SW 1271 (cell line): ENCODE results near the gene CLMN.
"Not testable (repeated sequence)": the region's sequence is repeated elsewhere in the genome, so short reads cannot be mapped to it uniquely, and the experiment has no call there.

Source experiments
- DNase-seq, 2 experiments: peaks; one replicate each; lab custom pipeline; 2025; lab: John Stamatoyannopoulos, UW

The CLMN gene

DNA sequence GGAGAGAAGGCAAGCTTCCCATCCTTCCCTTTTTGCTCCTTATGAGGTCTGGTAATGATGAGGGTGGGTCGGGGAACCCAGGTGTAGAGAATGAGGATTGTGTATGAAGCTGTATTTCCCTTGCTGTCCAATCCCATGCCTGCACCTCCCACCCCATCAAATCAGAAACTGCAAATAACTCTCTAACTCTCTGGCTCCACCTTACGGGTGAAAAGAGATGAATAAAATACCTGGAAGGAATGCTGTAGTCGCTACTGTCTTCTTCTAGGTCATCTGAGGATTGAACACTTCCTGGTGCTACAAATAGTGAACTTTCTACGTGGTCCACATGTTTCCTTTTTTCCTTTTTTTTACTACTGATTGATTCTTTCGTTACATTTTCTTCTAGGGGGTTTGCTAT, 123.4 kb downstream of the CLMN start:
- DNase-seq, result no peak

DNA sequence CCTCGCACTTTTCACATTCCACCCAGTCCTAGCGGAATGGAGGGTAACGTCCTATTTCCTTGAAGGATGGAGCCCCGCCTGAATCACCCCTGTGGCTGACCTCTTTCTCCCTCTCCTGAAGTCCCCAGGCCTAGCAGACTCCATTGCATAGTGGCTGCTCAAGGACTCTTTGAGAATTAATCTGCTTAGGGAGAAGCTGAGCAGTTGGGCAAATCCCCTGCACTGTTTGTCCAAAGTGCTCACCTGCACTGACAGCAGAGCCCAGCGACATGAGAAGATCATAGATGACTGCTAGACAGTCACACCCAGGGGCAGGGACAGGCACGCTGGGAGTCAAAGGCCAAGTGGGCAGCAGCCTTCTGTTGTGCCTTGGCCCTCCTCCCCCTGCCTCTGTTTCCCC, 124.7 kb downstream of the CLMN start:
- no peak for DNase-seq

DNA sequence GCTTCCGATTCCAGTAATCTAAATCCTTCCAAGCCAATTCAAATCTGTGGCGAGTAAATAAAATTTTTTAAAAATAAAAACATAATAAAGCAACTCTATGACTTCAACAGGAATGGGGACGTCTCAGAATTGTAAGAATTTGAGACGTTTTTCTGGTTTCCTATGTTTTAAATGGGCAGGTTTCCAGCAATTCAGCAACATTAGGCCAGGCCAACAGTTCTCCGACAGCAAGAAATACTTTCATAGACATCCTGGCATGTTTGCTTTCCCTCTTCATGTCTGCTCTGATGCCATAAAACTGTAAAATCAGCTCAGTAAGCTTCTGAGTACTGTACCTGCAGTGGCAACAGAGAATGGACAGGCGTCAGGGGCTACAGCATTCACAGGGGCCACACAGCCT, 126.6 kb downstream of the CLMN start:
- DNase-seq, result no peak

DNA sequence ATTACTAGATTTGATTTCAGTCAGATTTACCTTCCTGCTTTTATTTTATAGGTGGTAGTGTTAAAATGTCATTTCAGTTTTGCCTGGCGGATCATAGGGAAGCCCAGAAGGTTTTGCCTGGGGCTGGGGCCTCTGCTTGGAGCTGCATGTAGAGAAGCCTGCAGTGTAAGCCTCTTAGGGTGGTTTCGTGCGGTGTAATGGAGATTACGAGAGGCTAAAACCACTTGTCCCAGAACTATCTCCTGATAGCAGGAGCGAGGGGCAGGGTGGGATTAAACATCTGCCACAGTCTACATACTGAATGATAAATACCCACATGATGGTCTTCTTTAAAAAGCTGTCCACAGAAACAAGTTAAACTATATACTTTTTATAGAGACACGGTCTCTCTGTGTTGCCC, 127.4 kb downstream of the CLMN start:
- no peak for DNase-seq

DNA sequence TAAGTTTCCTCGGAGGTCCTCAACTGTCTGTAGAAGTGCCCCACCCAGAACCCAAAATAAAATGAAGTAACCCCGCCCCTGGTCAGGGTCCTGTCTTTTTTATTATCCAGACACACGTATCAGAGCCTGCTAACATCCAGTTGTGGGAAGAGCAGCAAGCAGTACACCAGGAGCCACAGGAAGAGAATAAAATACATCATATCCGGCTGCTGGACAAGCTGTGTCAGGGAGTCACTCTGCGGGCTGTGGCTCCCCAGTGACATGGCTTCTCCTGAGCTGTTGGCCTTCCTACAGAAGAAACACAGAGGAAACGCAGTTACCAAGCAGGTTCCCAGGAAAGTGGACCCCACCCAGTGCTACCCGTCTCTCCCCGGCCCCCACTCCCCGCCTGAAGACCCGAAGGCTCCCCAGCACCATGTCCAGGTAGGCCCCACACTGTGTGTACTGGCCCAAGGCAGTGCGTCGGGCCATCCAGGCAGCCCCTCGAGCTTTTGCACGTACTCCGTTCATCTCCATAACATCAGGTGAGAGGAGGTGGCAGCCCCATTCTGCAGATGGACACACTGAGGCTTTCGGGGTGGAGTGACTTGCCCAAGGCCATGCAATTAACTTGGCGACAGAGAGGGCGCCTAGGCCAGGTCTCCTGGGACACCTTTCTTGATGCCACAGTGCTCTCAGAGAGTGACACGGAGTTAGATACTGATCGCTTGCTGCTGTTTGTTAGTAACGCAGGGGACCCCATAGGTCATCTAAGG, 128.1 kb downstream of the CLMN start:
- DNase-seq, result no peak

DNA sequence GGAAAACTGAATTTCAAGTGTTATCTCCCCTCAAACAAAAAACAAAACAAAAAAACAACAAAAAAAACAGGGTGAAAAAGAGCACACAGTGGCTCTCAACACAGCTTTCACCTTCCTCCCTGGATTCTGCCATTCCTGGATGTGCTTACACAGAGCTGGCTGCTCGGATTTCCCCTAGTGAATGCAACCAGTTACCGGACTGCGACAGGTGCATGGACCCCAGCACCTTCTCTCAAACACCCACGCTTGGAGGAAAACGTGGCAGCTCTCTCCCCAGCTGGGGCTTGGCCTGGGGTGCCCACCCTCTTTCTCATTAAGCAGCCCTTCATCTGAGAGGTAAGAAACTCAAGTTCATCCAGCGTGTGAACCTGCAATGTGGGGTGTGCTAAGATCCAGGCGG, 128.9 kb downstream of the CLMN start:
- DNase-seq, result no peak

DNA sequence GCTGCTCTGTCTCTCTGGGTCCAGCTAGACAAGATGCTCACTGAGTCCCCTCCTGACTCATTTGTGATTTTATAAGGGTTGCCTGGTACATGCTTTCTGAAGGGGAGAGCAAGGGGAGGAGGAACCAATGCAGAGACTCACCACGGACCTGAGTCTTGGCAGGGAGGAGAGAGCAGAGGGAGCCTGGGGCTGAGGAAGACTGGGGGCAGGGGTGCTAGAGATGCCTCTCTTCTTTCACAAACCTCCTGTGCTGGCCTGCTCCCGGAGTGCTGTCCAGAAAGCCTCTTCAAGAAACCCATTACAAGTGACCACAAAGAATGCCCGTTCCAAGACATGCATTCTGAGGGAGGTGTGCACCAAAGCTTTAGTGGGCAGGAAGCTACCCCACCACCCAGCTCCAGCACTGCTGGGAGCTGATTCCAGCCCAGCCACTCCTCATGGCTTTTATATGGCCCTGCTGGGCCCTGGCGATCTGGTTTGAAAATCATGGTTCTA, 129.3 kb downstream of the CLMN start:
- no peak for DNase-seq

DNA sequence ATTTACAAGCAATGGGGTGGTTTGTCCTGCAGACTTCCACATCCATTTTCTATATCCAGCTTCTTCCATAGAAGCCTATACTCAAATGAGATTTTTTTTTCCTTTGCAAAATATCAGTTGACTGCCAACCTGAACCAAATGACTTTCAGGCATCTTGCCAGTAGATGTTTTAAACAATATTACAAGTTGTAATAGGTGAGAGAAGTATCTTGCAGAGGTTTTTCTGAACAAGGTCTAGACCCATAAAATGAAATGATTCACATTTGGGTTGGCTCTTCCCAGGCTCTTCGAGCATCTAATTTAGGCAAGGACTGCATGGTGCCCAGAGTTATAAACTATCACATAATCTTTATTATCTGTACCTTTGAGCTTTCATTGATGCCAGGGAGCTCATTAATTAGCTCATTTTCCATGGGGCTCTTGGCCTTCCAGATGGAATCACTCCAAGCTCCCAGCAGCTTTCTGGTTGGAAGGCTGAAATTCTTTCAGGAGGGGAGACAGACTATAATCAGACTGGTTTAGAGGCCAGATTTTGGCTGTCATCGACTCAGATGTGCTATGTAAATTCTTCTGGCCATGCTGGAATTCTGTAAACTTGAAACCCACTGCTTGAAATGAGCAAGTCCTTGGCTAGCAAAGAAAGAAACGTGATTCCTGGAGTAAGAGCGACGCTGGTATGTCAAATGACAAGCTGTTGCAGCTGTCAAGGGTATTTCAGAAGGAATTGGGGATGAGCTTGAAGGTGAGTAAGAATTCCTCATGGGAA, 130.2 kb downstream of the CLMN start:
- no peak for DNase-seq

DNA sequence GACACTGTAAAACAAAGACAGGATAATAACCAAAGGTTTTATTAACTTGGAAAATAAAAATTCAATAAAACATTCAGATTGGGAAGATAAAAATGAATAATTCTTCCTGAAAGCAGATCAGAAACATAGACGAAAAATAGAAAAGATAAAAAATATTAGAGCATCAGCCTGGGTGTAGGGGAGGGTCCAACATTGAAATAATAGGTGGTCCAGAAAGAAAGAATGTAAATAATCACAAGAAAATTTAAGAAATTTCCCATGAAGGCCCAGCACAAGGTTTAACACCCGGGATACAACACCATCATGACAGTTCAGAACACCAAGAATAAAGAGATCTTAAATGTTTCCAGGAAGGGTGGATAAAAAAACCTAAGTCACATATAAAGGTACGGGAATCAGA, 131.3 kb downstream of the CLMN start:
- DNase-seq, result no peak

DNA sequence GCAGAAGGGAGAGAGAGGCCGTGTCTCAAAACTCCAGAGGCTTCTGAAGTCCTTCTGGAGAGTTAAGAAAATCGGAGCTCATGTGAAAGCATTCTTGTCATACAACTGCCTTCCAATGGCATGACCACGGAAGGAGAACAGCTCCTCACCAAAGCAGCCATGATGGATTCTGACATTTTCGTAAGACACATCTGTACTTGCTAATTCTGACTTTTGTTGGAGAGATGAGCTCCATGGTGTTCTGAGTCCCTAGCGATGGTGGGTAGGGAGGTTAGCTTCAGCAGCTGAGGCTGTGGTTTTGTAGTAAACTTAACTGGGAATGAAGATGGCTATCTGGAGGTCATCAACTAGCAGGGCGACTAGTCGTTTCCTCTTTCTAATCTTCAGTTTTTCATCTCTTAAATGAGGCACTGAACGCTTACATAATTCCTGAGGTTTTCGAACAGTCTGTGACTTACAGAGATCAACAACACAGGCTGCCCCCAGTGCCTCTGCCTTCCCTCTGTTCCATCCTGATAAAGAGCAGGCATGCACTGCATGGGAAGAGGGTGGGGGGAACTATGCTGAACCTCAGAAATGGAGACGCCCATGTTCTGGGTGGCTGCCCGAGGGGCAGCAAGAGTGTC, 133.8 kb downstream of the CLMN start:
- no peak for DNase-seq

DNA sequence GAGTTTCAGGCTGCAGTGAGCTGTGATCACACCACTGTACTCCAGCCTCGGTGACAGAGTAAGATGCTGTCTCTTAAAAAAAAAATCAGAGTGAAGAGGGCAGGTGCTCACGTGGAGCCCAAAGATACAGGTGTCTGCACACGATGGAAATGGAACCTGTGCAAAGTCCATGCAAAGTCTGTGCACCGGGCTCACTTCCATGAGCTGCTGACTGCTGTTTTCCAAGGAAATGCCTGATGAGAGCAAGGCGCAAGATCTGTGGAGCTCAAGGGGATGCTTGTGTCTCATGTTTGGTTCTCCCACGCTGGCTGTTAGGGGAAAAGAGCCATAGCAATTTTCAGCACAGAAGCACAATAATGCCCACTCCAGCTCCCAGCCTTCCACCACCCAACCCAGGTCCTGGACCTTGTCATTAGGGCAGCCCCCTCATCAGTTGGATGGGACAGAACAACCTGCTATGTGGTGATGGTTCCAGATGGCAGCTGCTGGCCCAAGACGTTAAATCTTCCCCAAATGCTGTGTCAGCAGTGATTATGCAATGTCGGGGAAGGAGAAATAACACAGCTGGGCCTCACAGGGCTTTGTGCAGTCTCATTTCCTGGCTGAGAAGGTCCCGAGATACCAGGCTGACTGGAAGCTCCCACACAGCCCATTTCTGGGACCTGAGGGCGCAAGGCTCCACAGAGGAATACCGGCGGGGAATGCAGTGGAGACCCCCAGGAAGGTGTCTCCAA, 134.5 kb downstream of the CLMN start:
- DNase-seq, result no peak

DNA sequence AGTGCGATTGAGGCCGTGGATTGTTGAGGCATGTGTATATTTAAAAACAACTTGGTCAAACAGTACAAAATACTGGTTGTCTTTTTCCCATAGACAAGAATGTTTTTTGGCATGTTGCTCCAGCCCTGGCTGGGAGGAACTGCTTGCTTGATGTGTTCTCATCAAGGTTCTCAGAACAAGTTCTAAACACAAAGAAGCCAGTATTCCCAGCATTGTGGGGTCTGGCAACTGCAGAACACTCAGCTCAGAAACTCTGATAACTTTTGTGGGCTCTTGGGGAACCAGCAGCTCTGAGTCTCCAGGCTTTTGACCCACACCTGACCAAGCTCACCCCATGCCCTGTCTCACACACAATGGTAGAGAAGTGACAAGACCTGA, 135.3 kb downstream of the CLMN start:
- no peak for DNase-seq

DNA sequence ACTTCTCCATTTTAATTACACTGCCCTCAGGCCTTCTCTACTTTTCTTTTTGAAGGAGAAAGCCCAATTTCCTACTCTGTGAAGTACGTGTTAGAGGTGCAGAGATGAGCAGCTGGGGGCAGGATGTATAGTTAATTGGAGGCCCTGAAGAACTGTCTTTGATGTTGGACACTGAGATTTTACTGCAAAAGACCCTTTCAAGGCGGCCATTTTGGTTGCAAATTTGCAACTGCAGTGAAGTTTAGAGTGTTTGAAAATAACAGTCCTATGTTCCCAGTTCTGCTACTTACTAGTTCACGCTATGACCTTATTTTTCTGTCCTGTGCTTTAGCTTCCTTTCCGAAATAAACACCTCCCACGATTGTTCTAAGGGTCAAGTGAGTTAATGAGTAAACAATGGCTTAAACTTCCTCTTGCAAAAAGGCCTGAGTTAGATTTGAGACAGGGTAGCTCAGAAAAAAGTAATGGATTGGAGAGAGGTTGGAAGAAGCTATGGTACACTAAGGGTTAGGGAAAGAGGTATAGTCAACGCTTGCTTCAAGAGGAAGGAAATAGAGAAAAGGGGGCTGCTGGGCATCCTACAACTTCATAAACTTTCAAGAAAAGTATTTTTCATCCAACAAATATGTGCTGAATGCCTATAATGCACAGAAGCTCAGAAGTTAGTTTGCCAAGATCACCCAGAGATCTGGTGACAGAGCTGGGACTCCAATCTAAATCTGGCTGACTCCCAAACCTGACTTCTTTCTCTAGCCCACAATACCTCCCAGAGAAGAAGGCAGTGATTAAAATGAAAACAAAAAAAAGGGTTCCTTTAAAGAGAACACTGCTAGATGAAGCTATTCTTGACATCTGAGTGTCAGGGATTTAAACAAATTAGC, 135.9 kb downstream of the CLMN start:
- no peak for DNase-seq

DNA sequence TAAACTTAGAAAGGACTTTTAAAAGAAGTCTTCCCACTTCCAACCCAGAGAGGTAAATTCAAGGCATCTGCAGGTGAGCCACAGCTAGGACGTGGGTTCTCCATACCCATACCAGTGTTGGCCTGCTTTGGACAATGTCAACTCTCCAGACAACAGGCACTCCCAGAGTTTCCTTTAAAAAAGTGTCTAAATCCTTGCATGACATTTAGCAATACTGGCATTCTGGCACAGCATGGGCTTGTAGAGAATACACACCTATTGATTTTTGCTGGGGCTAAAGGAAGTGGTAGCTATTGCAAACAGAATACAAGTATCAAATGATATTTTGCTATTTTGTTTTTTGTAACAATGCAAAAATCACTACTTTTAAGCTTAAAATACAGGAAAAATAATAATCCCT, 136.6 kb downstream of the CLMN start:
- no peak for DNase-seq

DNA sequence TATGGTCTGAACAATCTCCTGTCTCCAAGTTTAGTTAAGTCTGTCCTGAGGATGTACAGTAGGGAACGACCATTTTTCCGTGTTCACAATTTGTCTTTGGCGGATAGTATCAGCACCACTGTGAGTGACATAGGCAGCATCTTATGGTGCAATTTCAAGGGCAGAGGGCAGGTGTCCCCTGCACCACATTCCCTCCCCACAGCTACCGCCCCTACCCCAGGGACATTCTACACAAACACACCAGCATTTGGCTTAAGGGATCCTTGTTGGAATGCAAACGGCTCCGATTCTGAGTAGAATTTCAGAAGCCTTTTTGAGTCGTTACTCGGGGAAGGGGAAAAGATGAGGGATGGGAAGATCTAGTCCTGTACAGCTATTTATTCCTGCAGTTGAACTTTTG, 137.3 kb downstream of the CLMN start:
- no peak for DNase-seq

DNA sequence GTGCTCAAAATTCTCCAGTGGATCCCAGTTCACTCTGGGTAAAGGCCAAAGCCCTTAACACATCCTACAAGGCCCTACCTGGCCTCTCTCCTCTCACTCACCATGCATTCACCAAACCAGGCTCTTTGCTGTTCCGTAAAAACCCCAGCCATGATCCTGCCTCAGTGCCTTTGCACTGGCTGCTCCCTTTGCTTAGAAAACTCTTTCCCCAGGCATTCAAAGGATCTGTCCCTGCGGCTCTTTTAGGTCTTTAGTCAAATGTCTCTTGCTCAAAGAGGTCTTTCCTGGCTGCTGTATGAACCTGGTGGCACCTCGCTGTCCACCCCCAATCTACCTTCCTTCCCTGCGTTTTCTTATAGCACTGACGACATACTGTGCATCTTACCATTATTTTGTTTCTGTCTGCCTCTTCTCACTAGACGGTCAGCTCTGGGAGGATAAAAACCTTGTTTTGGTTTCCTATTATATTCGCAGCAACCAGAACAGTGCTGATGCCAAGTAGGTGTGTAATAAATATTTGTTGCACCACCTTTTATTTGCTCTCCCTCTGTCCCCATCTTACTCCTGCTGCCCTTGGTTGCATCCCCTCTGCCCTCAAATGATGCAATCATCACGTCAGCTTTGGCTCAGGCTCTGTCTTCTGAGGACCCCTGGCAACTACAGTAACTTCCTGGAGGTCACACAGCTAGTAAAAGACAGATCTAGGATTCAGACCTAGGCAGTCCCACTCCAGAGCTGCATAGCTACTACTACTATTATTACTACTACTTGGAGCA, 138.6 kb downstream of the CLMN start:
- DNase-seq, result no peak

DNA sequence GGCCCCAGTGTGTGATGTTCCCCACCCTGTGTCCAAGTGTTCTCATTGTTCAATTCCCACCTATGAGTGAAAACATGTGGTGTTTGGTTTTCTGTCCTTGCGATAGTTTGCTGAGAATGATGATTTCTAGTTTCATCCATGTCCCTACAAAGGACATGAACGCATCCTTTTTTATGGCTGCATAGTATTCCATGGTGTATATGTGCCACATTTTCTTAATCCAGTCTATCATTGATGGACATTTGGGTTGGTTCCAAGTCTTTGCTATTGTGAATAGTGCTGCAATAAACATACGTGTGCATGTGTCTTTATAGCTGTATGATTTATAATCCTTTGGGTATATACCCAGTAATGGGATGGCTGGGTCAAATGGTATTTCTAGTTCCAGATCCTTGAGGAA, 144.0 kb downstream of the CLMN start:
- DNase-seq, result not testable (repeated sequence)

DNA sequence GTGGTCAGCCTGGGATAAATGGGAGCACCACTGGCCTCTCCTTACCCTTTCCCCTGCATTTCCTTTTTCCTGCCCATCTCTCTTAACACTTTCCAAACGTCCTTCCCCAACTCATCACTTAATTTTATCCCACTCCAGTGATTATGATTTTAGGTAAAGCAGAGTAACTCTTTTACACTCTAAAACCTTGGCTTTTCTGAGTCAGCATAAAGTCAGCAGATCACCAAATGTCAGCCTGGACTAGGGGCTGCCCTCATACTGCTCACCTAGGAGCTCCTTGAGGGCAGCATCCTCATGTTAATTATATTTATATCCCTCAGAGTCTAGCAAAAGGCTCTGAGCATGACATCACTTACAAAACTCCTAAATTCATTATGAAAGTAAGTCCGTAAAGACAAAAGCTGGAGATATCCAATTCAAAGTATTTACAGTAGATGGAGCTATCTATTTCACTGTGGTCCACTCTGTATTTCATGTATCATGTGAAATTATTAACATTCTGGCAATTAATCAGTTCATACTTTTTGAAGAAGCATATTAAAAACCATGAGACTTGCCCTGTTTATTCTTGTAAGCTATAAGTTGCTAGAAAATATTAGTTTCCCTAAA, 145.4 kb downstream of the CLMN start:
- no peak for DNase-seq

DNA sequence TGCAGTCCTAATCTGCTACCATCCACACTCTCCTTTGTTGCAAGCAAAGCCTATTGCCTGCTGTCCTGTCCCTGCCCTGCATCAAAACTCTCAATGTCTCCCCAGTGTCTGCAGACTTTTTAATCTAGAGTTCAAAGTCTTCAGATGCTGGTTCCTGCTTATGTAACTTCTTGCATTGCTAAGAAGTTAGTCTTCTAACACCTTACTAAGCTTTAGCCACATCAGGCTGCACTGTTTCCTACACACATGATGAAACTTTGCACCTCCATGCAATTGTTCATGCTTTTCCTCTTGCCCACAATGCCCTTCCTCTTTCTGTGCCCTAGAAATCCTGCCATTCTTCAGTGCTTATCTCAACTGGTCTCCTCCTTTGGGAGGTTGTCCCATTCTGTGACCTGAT, 146.2 kb downstream of the CLMN start:
- no peak for DNase-seq

DNA sequence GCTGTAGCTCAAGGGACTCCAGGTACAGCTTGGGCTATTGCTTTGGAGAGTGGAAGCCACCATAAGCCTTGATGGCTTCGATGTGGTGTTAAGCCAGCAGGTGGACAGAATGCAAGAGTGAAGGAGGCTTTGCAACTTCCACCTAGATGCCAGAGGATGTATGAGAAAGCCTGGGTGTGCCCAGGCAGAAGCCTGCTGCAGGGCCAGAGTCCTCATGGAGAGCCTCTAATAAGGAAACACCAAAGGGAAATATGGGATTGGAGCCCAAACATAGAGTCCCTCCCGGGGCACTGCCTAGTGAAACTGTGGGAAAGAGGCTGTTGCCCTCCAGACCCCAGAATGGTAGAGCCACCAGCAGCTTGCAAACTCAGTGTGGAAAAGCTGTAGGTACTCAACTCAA, 152.5 kb downstream of the CLMN start:
- no peak for DNase-seq
